ENCODE data around the gene AGPAT3. TPM values are rescaled to one million over a fixed set of nuclear protein-coding genes. Genes with fewer than 3 reads are reported as not detected.
A peak's percentile ranks its signal among the peaks of the same experiment; 100 is the strongest.

Gene AGPAT3
- total RNA-seq, 1 donor from 2014 or later: 45.4 TPM

- Mint-ChIP-seq H3K27ac (ENCODE audit: unreplicated experiment) (no peak overlapping the region), H3K9me3 (ENCODE audit: low read depth) (no peaks in the 10 kb centered on the region), H3K4me1 (ENCODE audit: low read depth) (peaks cover 7% of the 10 kb centered on the region), H3K36me3 (ENCODE audit: low read depth) (no peaks in the 10 kb centered on the region), H3K27me3 (ENCODE audit: low read depth) (no peaks in the 10 kb centered on the region), H3K4me3 (ENCODE audit: unreplicated experiment) (no peak overlapping the region)
- peak; percentile 23 for TF ChIP-seq CTCF (IDR thresholded peaks at IDR 0.05)
- DNase-seq (ENCODE audit: low spot score): peak; percentile 63
These were observed 35.4 kb upstream of the AGPAT3 start for GRCh38 chr21:43829575-43830119.

GRCh38 chr21:43832158-43832550 is 32.9 kb upstream of the AGPAT3 start:
- Mint-ChIP-seq H3K4me3 (ENCODE audit: unreplicated experiment) (no peak overlapping the region), H3K27me3 (ENCODE audit: low read depth) (no peaks in the 10 kb centered on the region), H3K27ac (ENCODE audit: unreplicated experiment) (no peak overlapping the region), H3K4me1 (ENCODE audit: low read depth) (peaks cover under 1% of the 10 kb centered on the region), H3K36me3 (ENCODE audit: low read depth) (no peaks in the 10 kb centered on the region), H3K9me3 (ENCODE audit: low read depth) (no peaks in the 10 kb centered on the region)
- DNase-seq (ENCODE audit: low spot score): peak; percentile 65
- no peak for TF ChIP-seq CTCF (IDR thresholded peaks at IDR 0.05)

GRCh38 chr21:43832648-43833047 is 32.4 kb upstream of the AGPAT3 start:
- Mint-ChIP-seq H3K4me1 (ENCODE audit: low read depth) (no peaks in the 10 kb centered on the region), H3K36me3 (ENCODE audit: low read depth) (no peaks in the 10 kb centered on the region), H3K27ac (ENCODE audit: unreplicated experiment) (peak overlapping the region; percentile 2), H3K4me3 (ENCODE audit: unreplicated experiment) (no peak overlapping the region), H3K27me3 (ENCODE audit: low read depth) (no peaks in the 10 kb centered on the region), H3K9me3 (ENCODE audit: low read depth) (no peaks in the 10 kb centered on the region)
- TF ChIP-seq CTCF (IDR thresholded peaks at IDR 0.05): no peak
- peak; percentile 70 for DNase-seq (ENCODE audit: low spot score)

GRCh38 chr21:43834146-43834905 is 30.7 kb upstream of the AGPAT3 start:
- Mint-ChIP-seq H3K4me3 (ENCODE audit: unreplicated experiment) (no peak overlapping the region), H3K9me3 (ENCODE audit: low read depth) (no peaks in the 10 kb centered on the region), H3K27me3 (ENCODE audit: low read depth) (no peaks in the 10 kb centered on the region), H3K36me3 (ENCODE audit: low read depth) (no peaks in the 10 kb centered on the region), H3K4me1 (ENCODE audit: low read depth) (no peaks in the 10 kb centered on the region), H3K27ac (ENCODE audit: unreplicated experiment) (no peak overlapping the region)
- no peak for TF ChIP-seq CTCF (IDR thresholded peaks at IDR 0.05)
- peak; percentile 68 for DNase-seq (ENCODE audit: low spot score)

- Mint-ChIP-seq H3K27me3 (ENCODE audit: low read depth) (no peaks in the 10 kb centered on the region), H3K27ac (ENCODE audit: unreplicated experiment) (no peak overlapping the region), H3K9me3 (ENCODE audit: low read depth) (no peaks in the 10 kb centered on the region), H3K36me3 (ENCODE audit: low read depth) (no peaks in the 10 kb centered on the region), H3K4me1 (ENCODE audit: low read depth) (no peaks in the 10 kb centered on the region), H3K4me3 (ENCODE audit: unreplicated experiment) (no peak overlapping the region)
- peak; percentile 63 for DNase-seq (ENCODE audit: low spot score)
- no peak for TF ChIP-seq CTCF (IDR thresholded peaks at IDR 0.05)
These were observed 30.0 kb upstream of the AGPAT3 start for GRCh38 chr21:43835050-43835449.
